ENCODE data around the gene ADGRG3. TPM values are rescaled to one million over a fixed set of nuclear protein-coding genes. Genes with fewer than 3 reads are reported as not detected.

The ADGRG3 gene
- total RNA-seq, 1 experiment from 2014 or later: 0.46 TPM

- Histone ChIP-seq H3K56ac (ENCODE audit: insufficient read length, low read depth, low read length) (no peak overlapping the region), H3K18ac (ENCODE audit: insufficient read length, low read depth, low read length) (no peak overlapping the region), H3K9me3 (ENCODE audit: control insufficient read depth, low read depth, low read length) (no peaks in the 10 kb centered on the region), H4K5ac (ENCODE audit: insufficient read length, low read depth, low read length) (no peak overlapping the region), H2BK120ac (ENCODE audit: low read depth, low read length, poor library complexity, severe bottlenecking) (no peak overlapping the region), H3K4me1 (ENCODE audit: insufficient read depth, low read length) (peaks cover 4% of the 10 kb centered on the region; the same call in 1 of the 2 replicates), H4K8ac (replicated peaks; ENCODE audit: insufficient read length, low read depth, low read length) (no peak overlapping the region), H3K9ac (ENCODE audit: extremely low read depth, insufficient read length, low read length) (no peak overlapping the region), H4K91ac (ENCODE audit: insufficient read length, low read depth, low read length) (no peak overlapping the region), H3K23ac (ENCODE audit: insufficient read length, low read depth, low read length) (no peak overlapping the region), H3K79me1 (ENCODE audit: insufficient read depth, low read depth, low read length, poor library complexity, severe bottlenecking) (no peaks in the 10 kb centered on the region), H3K4me2 (ENCODE audit: insufficient read depth, insufficient read length, low read length) (no peak overlapping the region), H3K4ac (ENCODE audit: low read depth, low read length) (no peak overlapping the region), H3T11ph (ENCODE audit: low read length) (no peak overlapping the region), H3K27ac (ENCODE audit: insufficient read length, low read depth, low read length) (no peak overlapping the region), H3K79me2 (ENCODE audit: insufficient read depth, low read length) (no peaks in the 10 kb centered on the region), H2BK20ac (ENCODE audit: low read depth, low read length, poor library complexity, severe bottlenecking) (no peak overlapping the region), H2BK12ac (ENCODE audit: insufficient read length, low read depth, low read length) (no peak overlapping the region), H2AK5ac (ENCODE audit: insufficient read length, low read length) (no peak overlapping the region), H4K20me1 (ENCODE audit: control insufficient read depth, insufficient read depth, insufficient read length) (no peaks in the 10 kb centered on the region), H3K27me3 (ENCODE audit: insufficient read depth, low read length) (no peaks in the 10 kb centered on the region), H3K23me2 (ENCODE audit: insufficient read length, low read depth, low read length, poor library complexity, severe bottlenecking) (no peaks in the 10 kb centered on the region), H2BK5ac (ENCODE audit: insufficient read length, low read length) (no peak overlapping the region), H2BK15ac (ENCODE audit: low read depth, low read length) (no peak overlapping the region), H3K14ac (ENCODE audit: insufficient read depth, low read length) (no peak overlapping the region), H2AFZ (ENCODE audit: low read length) (no peak overlapping the region)
- Mint-ChIP-seq H3K27me3 (ENCODE audit: low read depth) (peaks cover 19% of the 10 kb centered on the region), H3K27ac (no peak overlapping the region), H3K4me3 (no peak overlapping the region), H3K36me3 (ENCODE audit: insufficient read depth in 1 of 3, low read depth in 3 of 3) (no peaks in the 10 kb centered on the region; a peak in 1 of 7 replicates), H3K9me3 (no peaks in the 10 kb centered on the region), H3K4me1 (peaks cover 0 to 24% of the 10 kb centered on the region in 2 experiments; a peak in 3 of 4 replicates)
- no CpG with 5 or more reads among the region's 2 CpGs for WGBS (ENCODE audit: extremely low coverage, insufficient read length, low lambda C conversion rate)
- no peak for DNase-seq
- TF ChIP-seq CTCF (conservative IDR thresholded peaks at IDR 0.05): no peak
Observed at GRCh38 chr16:57672824-57673223, 4.7 kb downstream of the ADGRG3 start.
